Left cardiac atrium (tissue), 4 donors: ENCODE data around the gene KCNMB2. TPM values are rescaled to one million over a fixed set of nuclear protein-coding genes. Genes with fewer than 3 reads are reported as not detected.

ENCODE experiments used
- ATAC-seq, 2 donors: fragments of 200-7000 bp; cut with Tn5 transposase; one replicate each; pipeline ENCODE4 v1.9.1; 2020; ENCODE audit warnings: mild to moderate bottlenecking in 2 of 2, moderate library complexity in 2 of 2
- DNase-seq: peaks from one replicate; pipeline ENCODE4 v3.0.0-alpha.2; 2020
- intact Hi-C, 2 donors: fragments of 100-400 bp; cut with DNase I; formaldehyde crosslinking; loops; one replicate each; pipeline versions ENCODE4 v1.14.1 to v1.15.1; 2022 to 2023
- total RNA-seq, 2 donors: library from RNA; stranded (reverse); fragmentation: NEBNext Ultra II Directional; extraction: Animal tissue kit (Norgen Biotek cat#: 25700); gene quantifications; one replicate each; pipeline ENCODE4 v1.2.1, GENCODE V29; 2021
- donor health status: DM: no; HTN: yes; CAD: no.
- donor health status: DM: no; HTN: yes; CAD: no; lungs with severe emphysema.
- donor health status: DM: yes; HTN: yes; CAD: no.
- donor health status: Dilated cardiomyopathy.

The KCNMB2 gene
- total RNA-seq, 2 donors from 2014 or later, result 7.8 to 9.8 TPM

DNA sequence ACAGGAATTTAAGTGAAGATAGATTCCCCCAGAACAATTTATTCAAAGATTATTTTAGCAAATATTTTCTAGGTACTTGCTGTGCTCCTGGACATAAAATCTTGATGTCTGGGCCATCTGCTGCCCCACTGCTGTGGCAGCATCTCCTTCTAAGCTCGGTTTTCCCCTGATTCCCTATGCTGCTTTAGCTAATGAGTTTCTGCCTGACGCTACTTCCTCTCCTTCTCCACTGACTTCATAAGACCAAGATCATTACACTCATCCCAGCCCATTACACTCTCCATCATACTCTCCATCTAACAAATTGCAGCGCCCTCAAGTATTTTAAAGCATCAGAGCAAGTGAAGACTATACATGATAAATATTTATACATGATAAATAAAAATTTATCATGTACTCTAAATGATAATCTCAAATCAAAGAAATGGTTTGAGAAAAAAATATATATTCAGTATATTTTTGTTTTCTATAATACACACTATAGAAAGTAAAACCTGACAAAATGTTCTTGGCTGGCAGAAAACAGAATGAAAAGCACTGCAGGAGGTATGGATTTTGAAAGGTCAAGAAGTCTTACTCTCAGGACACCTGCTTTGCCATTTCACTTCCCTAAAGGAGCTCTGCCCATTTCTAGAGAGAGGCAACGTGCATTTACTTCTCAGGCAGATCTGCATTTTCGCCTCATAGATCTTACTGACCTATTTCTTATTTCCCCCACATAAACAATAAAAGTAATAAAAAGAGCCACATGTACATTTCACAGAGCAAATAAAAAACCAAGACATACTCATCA lies 232.0 kb downstream of the KCNMB2 start:
- no peak for ATAC-seq
- intact Hi-C loops, result no loop called here
- no peak for DNase-seq

DNA sequence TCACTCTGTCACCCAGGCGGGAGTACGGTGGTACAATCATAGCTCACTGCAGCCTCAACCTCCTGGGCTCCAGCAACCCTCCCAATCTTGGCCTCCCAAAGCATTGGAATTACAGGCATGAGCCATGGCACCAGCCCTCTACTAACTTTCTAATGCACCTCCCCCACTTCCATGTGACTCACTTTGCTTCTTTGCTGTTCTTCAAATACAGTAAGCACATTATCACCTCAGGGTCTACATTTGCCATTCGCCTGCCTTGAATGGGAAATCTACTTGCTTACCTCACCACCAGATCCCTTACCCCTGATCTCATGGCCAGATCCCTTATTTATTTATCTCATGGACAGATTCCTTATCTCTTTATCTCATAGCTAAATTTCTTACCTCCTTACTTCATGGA lies 235.3 kb downstream of the KCNMB2 start:
- no peak for ATAC-seq
- intact Hi-C loops, result no loop called here
- DNase-seq, result no peak

- intact Hi-C loops, result no loop called here
- no peak for ATAC-seq
These were observed 236.5 kb downstream of the KCNMB2 start for GRCh38 chr3:178772746-178773145.

GRCh38 chr3:178773358-178773757 lies 237.1 kb downstream of the KCNMB2 start:
- ATAC-seq (no peak), DNase-seq (no peak)
- intact Hi-C loops, result no loop called here

More at GRCh38 chr3:178772746-178773145, 236.5 kb downstream of the KCNMB2 start:
- DNase-seq, result no peak

DNA sequence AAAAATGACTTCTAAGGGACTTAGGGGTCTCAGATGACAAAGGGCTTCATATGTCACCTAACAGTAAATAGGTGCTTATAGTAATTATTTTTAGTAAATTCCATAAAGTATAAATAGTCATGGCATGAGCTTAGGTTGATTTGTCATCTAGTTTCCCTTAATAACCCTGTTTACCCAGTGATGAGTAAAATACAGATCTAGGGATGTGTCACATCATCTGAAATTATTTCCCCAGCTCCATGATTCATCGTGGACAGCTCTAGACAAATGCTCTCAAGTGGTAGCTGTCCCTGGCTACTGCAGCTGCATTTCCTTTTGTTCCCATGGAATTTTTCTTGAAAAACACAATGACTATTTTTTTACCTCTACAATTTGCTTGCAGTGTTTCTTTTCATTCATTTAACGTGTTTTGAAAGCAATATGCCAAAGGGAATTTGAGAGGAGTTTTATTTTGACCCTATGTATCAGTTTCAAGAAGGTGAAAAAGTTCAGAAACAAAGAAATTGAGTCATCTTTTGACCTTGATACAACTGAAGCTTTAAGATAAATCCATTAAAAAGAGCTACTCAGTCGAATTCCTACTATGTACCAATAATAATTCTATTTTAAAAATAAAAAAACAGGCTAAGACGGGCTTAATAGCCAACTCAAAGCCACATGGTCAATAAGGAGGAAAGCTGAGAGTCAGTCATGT lies 241.6 kb downstream of the KCNMB2 start:
- DNase-seq (no peak), ATAC-seq (peak in 1 of 2 donors; percentile 93)
- intact Hi-C loops, result no loop called here

GRCh38 chr3:178778589-178778988 lies 242.4 kb downstream of the KCNMB2 start:
- ATAC-seq (no peak), DNase-seq (no peak)
- intact Hi-C loops, result no loop called here

DNA sequence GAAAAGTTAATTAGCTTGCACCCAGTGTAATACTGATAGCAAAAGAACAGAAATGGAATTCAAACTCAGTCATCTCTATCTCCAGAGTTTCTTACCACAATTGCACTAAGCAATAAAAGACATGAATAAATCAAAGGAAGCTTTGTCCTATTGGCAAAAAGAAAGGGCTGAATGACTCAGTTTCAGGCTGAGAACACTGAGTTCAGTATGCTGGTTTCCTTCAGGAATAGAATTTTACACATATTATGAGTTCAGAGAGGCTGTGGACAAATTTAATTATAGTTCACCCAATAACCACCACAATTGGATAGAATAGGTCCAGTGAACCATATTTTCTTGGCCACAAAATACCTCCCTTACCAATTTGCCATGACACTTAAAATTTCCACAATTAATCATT lies 249.7 kb downstream of the KCNMB2 start:
- no peak for DNase-seq
- ATAC-seq, result no peak
- intact Hi-C loops, result no loop called here

DNA sequence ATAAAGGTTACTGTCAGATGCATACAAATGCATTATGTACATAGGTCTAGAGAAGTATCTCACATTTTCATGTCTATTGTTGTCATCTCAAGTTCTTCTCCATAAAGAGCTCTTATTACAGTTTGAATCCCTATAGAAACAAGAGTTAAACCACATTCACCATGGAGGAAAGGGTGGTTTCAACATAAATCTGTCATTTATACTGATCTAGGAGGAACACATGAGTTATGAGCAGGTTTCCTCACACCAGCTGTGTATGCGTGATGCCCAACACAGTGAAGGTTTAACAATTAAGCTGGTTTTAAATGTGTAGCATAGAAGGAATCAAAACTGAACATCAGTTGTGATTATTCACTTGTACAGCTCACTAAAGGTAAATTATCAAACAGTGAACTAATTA lies 251.7 kb downstream of the KCNMB2 start:
- DNase-seq (no peak), ATAC-seq (no peak)
- intact Hi-C loops, result no loop called here

- ATAC-seq (no peak), DNase-seq (no peak)
- intact Hi-C loops, result no loop called here
These were observed 258.5 kb downstream of the KCNMB2 start for GRCh38 chr3:178794711-178795110.

DNA sequence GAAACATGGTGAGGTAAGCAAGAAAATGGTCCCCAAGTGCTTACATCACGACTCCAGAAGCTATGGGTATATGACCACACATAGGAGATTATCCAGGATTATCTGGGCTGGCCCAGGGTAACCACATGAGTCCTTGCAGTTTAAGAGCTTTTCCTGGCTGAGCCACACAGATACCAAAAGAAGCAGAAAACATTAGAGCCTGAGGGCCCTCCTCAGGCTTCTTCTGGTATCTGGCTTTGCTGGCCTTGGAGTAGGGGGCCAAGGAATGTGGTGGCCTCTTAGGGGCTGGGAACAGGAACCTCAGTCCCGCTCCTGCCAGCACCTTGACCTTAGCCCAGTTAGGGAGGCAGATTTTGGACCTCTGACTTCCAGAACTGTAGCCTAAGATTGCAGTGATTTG lies 259.1 kb downstream of the KCNMB2 start:
- no peak for ATAC-seq
- intact Hi-C loops, result no loop called here
- DNase-seq, result no peak

DNA sequence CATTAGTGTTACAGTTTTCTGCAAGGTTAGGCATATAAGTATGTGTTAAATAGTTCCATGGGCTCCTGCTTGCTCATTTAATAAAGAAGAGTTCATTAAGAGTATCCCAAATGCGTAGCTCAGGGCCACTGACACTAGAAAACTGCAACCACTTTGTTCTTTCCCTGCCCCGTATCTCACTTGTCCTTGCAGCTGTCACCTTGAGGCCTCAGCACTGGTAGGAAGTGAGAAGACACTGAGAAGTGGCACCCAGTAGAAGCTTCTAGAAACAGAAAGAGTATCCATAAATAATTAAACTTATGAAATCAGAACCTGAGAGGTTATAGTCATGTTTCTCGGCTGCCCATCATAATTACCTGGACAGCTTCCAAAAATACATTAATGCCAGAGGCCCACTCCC lies 266.0 kb downstream of the KCNMB2 start:
- ATAC-seq, result no peak
- DNase-seq, result no peak
- intact Hi-C loops, result no loop called here

DNA sequence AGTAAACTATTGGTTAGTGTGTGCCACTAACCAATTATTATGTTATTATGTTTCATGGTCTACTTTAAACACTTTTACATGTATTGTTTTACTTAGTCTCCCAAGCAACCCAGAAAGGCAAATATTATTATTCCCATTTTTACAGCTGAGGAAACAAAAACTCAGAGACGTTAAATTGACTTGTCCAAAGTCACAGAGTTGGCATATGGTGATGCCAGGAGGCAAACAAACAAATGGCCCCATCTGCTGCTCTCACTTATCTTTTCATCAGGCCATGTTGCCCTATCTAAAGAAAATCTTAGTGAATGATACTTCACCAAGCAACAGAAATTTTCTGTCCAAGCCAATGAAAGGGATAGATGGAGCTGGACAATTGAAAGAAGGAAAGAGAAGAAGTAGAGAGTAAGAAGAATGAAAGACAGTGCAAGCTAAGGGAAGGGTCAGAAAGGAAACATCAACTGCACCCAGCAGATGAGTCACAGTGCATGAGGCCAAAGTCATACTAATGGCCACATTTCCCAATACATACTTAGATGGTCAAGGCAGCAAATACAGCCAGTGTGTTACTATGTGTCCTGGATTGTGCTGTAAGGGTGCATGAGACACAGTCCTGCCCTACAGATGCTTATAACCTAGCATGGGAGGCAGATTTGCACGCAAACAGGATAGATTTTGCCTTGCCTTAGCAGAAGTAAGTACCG lies 266.9 kb downstream of the KCNMB2 start:
- DNase-seq (no peak), ATAC-seq (peak in 1 of 2 donors; percentile 74)
- intact Hi-C loops, result no loop called here

DNA sequence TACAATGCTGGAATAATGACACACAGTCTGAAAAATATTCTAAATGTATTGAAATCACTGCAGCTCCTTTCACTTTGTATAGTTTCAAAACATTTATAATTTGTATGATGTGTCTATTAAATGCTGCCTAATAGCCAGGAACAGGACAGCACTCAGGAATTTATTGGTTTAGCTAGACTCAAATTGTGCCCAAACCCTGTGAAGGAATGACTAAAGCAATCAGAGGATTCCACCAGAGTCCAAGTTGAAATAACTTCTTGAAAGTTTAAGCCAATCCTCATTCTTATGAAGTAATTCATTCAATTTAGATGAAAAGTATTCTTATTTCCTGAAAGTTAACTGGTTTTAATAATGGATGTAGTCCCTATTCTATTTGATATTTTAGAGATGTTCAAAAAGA lies 268.4 kb downstream of the KCNMB2 start:
- DNase-seq, result no peak
- intact Hi-C loops, result no loop called here
- ATAC-seq, result no peak

- DNase-seq, result no peak
- intact Hi-C loops, result no loop called here
- ATAC-seq, result no peak
These were observed 269.5 kb downstream of the KCNMB2 start for GRCh38 chr3:178805741-178806140.

DNA sequence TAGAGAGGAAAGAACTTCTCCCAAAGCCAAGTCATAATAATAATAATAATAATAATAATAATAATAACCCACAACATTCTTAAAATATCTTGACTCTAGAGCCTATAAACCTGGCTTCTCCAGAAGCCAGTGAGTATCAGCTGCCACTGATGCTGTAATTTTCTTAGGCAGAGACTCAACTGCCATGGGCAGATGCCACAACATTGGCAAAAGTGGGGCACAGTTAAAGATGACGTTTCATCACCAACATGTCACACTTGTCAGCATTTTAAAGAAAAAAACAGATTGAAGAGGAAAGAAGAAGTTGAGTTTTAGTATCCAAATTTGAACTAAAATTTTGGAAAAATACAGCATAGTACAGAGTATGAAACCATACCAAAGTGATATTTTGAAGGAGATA lies 270.4 kb downstream of the KCNMB2 start:
- ATAC-seq, result no peak
- intact Hi-C loops, result no loop called here
- no peak for DNase-seq

DNA sequence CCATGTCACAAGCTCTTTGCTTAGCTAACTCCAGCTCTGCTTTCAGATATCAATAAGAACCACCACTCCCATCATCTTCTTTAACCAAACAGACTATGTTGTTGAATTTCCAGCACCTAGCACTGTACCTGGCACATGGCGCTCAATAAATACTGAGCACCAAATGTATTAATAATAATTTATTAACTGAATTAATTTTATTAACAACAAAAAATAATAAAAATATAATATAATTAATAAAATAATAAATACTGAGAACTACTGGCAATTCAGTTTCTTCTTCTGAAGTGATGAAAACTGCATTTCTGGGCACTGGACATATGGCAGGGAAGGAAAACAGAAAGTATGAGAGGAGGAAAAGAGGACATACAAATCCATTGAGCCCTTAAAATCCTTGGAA lies 271.5 kb downstream of the KCNMB2 start:
- ATAC-seq (no peak), DNase-seq (no peak)
- intact Hi-C loops, result no loop called here

- intact Hi-C loops, result no loop called here
- ATAC-seq (no peak), DNase-seq (no peak)
These were observed 272.5 kb downstream of the KCNMB2 start for GRCh38 chr3:178808748-178809147.

- intact Hi-C loops, result no loop called here
- DNase-seq (no peak), ATAC-seq (peak in 1 of 2 donors; percentile 57)
These were observed 273.9 kb downstream of the KCNMB2 start for GRCh38 chr3:178810181-178810580.

DNA sequence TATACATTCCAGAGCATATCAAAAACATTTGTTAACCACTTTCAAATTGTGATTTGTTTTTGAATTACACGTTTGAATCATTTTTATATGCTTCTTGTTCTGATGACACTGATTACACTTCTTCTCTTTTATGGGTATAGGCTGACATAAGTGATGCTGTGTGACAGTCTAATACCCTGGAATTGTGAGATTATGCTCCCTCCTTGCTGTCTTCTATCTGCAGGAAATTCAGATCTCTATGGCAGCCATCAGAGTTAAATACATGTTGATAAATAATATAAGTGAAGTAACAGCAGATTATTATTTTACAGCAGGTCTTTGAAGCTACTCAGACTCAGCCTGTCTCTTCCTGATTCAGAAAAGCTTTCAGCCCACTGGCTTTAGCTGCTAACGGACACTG lies 286.5 kb downstream of the KCNMB2 start:
- no peak for ATAC-seq
- intact Hi-C loops, result no loop called here
- DNase-seq, result no peak

- DNase-seq (no peak), ATAC-seq (peak; percentile 63 to 76)
- intact Hi-C loops, result no loop called here
These were observed 286.9 kb downstream of the KCNMB2 start for GRCh38 chr3:178823150-178823549.
